ENCODE data around the gene MYO5B.

- TF ChIP-seq CTCF (IDR thresholded peaks at IDR 0.05; ENCODE audit: insufficient read depth, low read length, poor library complexity, severe bottlenecking) (no peak), EZH2phosphoT487 (conservative IDR thresholded peaks at IDR 0.05; ENCODE audit: low read length) (no peak)
Measured at GRCh38 chr18:49876536-49876935, 318.4 kb downstream of the MYO5B start.
